Frontal cortex (tissue), 4 donors: ENCODE measurements around the gene PHTF1. TPM values are rescaled to one million over a fixed set of nuclear protein-coding genes. Genes with fewer than 3 reads are reported as not detected.

Source experiments
- DNase-seq, 2 donors: peaks; one replicate each; pipeline ENCODE4 v3.0.0; 2012; ENCODE audit warnings: low spot score in 2 of 2
- FAIRE-seq: peaks from 2 replicates; lab custom pipeline; 2012; peaks lifted over from hg19 to GRCh38; lab: Jason Lieb, UNC
- total RNA-seq: library from RNA; depleted of rRNA; stranded (reverse); fragments of >200 nt; gene quantifications from one replicate; pipeline ENCODE4 v1.2.3, GENCODE V29; 2014
- donor health status: control.
- donor health status: control.
- donor health status: control.

Gene PHTF1
- total RNA-seq, 1 donor from 2014 or later, result 33.0 TPM

- DNase-seq, result no peak
- FAIRE-seq, result no peak
These were observed 82.8 kb downstream of the PHTF1 start for GRCh38 chr1:113676524-113676923.

DNA sequence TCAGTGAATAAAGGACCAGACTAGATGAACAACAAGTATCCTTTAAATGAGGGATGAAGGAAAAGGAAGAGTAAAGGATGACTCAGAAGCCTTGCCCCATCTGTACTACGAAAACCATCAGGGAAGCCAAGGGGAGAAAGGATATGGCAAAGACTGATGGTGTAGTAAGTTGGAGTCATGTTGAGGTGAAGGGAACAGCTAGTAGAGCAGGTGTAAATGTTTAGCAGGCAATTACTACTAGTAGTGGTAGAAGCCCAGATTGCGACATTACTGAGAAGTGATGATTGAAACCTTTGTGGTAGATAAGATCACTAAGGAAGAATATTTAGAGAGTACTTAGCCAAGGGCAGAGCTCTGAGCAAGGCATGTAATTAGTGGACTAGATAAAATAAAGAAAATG, 84.0 kb downstream of the PHTF1 start:
- no peak for DNase-seq
- FAIRE-seq, result no peak

GRCh38 chr1:113674591-113674990, 84.7 kb downstream of the PHTF1 start:
- no peak for DNase-seq

DNA sequence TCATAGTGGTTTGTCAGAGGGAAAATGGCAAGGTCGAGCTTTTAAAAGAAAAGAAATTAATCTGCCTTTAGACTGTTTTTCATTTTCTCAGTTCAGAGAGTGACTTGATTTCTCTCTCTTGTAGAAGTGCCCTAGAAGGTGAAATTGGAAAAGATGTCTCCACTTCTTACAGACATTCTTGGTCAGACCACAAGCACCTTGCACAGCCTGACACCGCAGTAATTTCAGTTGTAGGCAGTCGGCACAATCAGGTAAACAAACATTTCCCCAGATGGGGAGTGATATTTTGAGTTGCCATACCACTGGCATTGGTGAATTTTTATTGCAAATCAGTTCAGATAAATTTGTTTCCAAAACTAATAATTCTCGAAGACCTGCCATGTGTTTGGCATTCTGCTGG, 86.8 kb downstream of the PHTF1 start:
- FAIRE-seq, result no peak
- DNase-seq, result no peak

More at GRCh38 chr1:113674591-113674990, 84.7 kb downstream of the PHTF1 start:
- FAIRE-seq, result no peak

DNA sequence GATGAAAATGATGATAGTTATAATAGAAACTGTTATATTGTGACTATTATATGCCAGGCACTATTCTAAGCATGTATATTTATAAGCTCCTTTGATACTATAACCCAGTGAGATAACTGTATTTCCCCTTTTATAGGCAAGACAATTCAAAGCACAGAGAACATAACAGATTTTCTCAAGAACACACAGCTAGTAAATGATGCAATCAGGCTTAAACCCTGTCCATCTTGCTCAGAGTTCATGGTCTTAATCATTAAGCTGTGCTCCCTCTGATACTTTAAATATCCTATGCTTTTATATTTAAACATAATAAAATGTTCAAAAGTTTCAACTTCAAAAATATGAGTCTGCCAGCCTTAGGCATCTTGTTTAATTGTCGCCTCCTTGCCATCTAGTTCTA, 88.6 kb downstream of the PHTF1 start:
- no peak for DNase-seq
- no peak for FAIRE-seq

DNA sequence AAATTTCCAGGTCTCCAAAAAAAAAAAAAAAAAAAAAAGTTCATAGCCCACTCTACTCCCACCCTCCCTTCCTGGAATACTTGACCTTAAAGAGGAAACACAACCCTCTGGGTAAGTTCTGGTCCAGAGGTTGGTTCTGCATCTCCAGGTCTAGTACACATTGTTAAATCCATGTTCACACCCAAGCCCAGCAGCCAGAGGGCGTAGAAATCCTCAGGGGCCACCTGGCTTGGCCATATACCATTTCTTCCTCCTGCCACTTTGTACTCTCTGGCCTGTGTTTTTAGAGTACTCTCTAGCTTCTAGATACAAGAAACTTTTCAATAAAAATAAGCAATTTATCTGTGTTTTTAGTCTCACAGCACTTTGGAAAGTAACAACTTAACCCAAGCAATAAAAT, 89.3 kb downstream of the PHTF1 start:
- no peak for FAIRE-seq
- no peak for DNase-seq

DNA sequence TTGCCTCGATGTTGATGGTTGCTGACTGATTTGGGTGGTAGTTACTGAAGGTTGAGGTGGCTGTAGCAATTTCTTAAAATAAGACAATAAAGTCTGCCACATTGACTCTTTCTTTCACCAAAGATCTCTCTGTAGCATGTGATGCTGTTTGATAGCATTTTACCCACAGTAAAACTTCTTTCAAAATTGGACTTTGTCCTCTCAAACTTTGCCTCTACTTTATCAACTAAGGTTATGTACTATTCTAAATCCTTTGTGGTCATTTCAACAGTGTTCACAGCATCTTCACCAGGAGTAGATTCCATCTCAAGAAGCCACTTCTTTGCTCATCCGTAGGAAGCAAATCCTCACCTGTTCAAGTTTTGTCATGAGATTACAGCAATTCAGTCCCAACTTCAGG, 93.2 kb downstream of the PHTF1 start:
- DNase-seq (no peak), FAIRE-seq (no peak)

DNA sequence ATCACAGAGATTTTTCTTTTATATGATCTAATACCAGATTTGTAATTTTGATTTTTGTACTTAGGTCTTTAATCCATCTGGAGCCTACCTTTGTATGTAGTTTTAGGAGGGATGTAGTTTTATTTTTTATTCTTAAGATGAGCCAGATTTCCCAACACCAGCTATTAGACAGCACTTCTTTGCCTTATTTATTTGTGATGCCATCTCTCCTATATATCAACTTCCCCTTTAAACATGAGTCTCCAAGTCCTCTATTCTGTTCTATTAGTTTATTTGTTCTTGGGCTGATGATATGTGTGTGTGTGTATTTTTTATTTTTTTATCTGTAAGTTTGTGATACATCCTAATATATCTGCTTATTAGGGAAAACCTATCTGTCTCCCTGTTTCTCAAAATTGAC, 94.2 kb downstream of the PHTF1 start:
- FAIRE-seq (no peak), DNase-seq (no peak)

- FAIRE-seq, result no peak
These were observed 95.9 kb downstream of the PHTF1 start for GRCh38 chr1:113663165-113663951.

GRCh38 chr1:113662101-113662500, 97.2 kb downstream of the PHTF1 start:
- FAIRE-seq (no peak), DNase-seq (no peak)

More at GRCh38 chr1:113663165-113663951, 95.9 kb downstream of the PHTF1 start:
- no peak for DNase-seq

- DNase-seq, result no peak
These were observed 99.2 kb downstream of the PHTF1 start for GRCh38 chr1:113660088-113660487.

GRCh38 chr1:113659556-113659955, 99.7 kb downstream of the PHTF1 start:
- FAIRE-seq, result no peak
- no peak for DNase-seq

More at GRCh38 chr1:113660088-113660487, 99.2 kb downstream of the PHTF1 start:
- FAIRE-seq, result no peak

- FAIRE-seq, result no peak
- no peak for DNase-seq
These were observed 100.3 kb downstream of the PHTF1 start for GRCh38 chr1:113659035-113659434.

DNA sequence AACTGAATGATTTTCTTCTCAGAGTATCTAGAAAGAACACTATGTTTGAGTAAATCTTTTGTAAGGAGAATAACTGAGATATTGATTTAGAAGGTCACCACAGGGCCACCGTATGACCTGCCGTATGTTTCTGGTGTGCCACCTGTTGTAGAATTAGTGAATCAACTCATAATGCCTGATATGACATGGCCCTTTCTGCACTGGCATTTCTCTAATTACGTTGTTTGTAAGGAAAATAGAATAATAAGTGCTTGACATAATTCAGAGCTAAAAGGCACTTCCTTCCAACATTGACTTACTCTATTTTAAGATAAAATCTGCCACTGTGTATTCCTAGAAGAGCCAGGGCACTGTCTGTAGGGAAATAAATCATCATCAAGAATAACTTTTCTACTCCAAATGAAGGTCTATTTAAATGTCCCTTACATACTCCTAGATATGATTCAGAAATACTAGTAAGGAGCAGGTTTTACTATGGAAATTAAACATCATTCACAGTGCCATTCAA, 101.7 kb downstream of the PHTF1 start:
- FAIRE-seq, result no peak
- DNase-seq, result no peak

DNA sequence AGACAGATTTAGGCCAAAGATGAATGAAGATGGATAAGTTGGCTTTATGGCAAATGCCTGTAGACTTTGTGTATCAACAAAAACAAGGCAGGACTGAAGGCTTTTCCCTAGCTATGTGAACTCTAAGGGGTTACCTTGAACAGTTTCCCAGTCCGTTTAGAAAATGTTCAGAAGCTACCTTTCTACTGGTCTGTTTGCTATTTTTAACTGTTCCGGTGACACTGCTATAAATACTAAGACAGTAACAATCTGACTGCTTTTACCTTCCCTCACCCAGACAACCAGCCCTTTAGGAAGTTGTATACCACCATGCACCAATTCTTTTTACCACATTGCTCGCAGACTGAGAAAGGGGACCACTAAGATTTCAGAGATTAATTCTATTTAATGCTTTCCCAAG, 102.2 kb downstream of the PHTF1 start:
- DNase-seq (no peak), FAIRE-seq (no peak)

GRCh38 chr1:113654883-113655282, 104.4 kb downstream of the PHTF1 start:
- FAIRE-seq (no peak), DNase-seq (no peak)

DNA sequence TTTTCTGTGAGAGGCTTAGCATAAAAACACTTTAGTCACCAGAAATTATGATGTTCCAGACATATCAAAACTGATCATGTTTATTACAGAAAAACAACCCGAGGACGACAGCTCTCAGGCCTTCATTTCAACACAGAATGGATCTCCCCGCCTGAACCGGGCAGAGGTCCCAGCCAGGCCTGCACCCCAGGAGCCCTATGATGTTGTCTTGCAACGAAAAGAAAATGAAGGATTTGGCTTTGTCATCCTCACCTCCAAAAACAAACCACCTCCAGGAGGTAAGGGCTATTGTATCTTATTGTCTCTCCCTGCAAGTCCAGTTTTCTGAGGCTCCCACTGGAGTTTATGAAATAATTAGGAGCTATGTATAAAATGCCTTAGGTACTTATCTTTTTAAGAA, 105.5 kb downstream of the PHTF1 start:
- no peak for DNase-seq
- FAIRE-seq, result no peak

- DNase-seq, result no peak
- no peak for FAIRE-seq
These were observed 106.5 kb downstream of the PHTF1 start for GRCh38 chr1:113652771-113653170.

GRCh38 chr1:113648478-113648877, 110.8 kb downstream of the PHTF1 start:
- FAIRE-seq (no peak), DNase-seq (no peak)

DNA sequence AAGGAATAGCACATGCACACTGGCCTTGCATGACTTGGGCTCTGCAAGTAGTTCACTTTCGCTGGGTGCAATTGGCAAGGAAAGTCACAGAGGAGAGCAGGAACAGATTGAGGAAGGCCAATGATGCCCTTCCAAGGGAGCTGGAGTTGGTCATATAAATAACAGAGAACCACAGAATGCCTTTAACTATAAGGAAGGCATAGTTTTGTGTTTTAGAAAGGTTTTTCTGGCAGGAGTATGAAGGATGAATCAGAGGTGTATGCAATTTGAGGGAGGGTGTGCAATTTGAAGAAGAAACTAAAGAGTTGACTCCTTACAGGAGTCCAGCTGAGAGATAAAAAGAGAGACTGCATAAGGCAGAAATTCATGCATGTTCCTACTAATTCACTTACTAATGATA, 112.1 kb downstream of the PHTF1 start:
- FAIRE-seq (no peak), DNase-seq (no peak)
